Measurements from ENCODE around the gene CRMP1.

CRMP1 gene

GRCh38 chr4:5796976-5797375 is 95.9 kb downstream of the CRMP1 start:
- DNase-seq (ENCODE audit: low read depth, low spot score): no peak

GRCh38 chr4:5795580-5795979 is 97.3 kb downstream of the CRMP1 start:
- no peak for DNase-seq (ENCODE audit: low read depth, low spot score)

- DNase-seq (ENCODE audit: low read depth, low spot score): no peak
These were observed 99.4 kb downstream of the CRMP1 start for GRCh38 chr4:5793514-5793913.

GRCh38 chr4:5791654-5792053 is 101.2 kb downstream of the CRMP1 start:
- DNase-seq (ENCODE audit: low read depth, low spot score): no peak

DNA sequence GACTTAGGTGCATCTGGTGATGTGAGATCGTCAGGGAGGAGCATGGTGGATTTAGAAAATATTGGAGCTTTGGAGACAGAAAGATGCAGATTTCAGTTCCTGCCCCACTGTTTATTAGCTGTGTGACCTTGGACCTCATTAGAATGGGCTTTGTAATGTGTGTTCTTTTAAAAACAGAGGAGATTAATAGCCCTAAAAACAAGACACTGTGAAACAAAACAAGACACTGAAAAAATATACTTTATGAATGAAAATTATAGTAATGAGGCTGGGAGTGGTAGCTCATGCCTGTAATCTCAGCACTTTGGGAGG is 102.4 kb downstream of the CRMP1 start:
- DNase-seq (ENCODE audit: low read depth, low spot score): no peak

DNA sequence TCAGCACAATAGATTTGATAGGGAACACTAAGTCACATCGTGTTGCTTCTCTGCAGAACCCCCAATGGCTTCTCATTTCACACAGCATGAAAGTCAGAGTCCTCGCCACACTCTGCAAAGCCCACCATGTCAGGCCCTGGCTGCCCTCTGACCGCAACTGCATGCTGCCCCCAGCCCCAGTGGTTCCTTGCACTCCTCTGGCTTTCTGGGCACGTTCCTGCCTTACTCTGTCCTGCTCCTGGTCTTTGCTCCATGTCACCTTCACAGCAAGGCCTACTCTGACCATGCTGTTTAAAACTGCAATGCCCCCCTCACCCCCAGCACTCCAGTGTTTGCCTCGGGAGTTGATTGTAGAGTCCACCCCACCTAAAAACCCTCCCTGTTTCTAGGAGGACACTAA is 103.7 kb downstream of the CRMP1 start:
- DNase-seq (ENCODE audit: low read depth, low spot score): no peak

GRCh38 chr4:5788144-5788543 is 104.7 kb downstream of the CRMP1 start:
- DNase-seq (ENCODE audit: low read depth, low spot score): no peak

- DNase-seq (ENCODE audit: low read depth, low spot score): no peak
These were observed 105.6 kb downstream of the CRMP1 start for GRCh38 chr4:5787311-5787710.

GRCh38 chr4:5785806-5786680 is 106.8 kb downstream of the CRMP1 start:
- DNase-seq (ENCODE audit: low read depth, low spot score): peak; percentile 68

DNA sequence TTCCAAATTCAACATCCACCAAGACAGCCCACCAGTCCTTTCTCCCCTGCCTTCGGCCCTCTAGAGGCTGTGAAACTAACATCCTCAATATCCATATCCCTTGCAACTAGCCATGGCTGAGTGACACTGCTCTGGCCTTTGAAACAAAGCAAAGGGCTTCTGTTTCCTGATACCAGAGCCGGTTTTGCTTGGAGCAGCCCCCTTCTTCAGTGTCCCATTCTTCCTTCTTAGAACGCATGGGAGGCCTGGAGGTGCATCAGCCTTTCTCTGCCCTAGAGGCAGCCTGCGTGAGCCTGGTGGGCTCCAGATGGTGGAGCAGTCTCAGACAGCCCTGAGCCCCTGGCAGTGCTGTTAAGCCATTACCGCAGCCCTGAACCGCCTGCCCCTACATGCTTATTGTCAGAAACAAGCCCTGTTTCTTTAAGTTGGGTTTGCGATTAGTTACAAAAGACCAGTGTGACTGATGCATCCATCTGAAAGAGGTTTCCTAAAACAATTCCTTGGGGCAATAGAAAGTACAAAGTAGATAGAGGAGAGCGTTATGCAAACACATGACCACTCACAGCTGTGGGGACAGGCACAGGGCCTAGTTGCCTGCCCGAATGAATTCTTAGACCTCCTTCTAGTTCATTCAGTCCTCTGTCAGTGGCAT is 107.8 kb downstream of the CRMP1 start:
- DNase-seq (ENCODE audit: low read depth, low spot score): no peak

GRCh38 chr4:5784021-5784420 is 108.9 kb downstream of the CRMP1 start:
- DNase-seq (ENCODE audit: low read depth, low spot score): no peak

GRCh38 chr4:5783486-5783885 is 109.4 kb downstream of the CRMP1 start:
- no peak for DNase-seq (ENCODE audit: low read depth, low spot score)

DNA sequence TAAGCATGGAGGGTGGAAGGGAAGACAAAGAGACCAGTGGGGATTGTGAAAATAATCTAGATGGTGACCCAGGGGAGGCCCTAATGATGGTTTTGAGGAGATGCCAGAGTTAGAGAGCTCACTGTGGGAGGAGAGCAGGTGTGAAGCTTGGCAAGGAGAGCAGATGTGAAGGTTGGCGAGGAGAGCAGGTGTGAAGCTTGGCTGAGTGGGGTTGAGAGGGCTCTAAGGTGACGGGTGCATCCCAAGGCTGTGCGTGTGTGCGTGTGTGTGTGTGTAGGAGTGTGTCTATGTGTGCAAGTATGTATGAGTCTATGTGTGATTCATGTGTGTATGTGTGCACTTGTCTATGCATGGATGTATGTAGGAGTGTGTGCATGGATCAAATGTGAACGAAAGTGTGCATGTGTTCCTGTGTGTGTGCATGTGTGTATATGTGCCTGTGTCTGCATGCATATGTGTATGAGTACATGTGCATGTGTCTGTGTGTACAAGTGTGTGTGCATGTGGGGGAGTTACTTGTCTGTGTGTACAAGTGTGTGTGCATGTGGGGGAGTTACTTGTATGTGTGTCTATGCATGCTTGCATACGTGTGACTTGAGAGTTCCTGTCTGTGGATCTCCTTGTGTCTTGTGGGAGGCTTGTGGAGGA is 109.9 kb downstream of the CRMP1 start:
- DNase-seq (ENCODE audit: low read depth, low spot score): no peak

DNA sequence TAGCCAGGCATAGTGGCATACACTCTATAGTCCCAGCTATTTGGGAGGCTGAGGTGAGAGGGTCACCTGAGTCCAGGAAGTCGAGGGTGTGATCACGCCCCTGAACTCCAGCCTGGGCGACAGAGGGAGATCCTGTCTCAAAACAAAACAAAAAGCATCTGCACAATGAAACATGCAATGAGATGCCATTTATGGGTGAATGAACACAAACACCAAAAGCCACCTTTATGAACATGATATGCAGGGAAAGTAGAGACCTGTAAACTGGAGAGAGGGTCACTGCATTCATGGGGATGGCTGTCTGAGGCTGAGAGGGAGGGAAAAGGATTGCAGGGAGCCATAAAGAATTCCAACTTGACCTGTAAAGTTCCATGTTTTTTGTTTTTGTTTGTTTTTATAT is 111.2 kb downstream of the CRMP1 start:
- DNase-seq (ENCODE audit: low read depth, low spot score): no peak

DNA sequence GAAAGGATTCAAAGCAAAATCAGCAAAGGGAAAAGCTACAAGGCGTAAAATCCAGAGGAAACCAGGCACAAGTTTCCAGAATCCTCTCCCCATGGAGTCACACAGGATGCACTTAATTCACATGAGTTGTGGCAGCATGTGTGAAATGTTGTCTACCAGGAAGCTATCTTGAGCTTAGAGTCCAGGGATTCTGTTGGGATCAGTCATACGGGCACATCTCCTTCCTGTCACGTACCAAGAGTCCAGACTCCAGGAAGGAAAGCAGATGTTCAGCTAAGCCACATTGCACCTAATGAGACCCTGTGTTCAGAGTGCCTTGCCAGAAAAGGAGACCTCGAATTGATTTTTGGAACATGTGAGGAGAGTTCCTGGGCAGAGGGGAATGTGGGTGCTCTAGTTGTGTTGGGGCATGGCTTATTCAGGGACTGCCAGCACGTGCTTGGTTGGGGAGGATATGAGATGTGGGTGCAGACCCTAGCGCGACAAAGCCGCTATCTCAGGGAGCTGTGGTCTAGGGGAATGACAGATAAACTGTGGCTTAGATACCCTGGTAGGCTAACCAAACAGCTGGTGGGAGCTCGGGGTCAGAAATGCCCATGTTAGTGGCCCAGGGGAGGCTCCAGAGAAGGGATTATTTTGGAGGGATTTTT is 111.9 kb downstream of the CRMP1 start:
- DNase-seq (ENCODE audit: low read depth, low spot score): no peak

DNA sequence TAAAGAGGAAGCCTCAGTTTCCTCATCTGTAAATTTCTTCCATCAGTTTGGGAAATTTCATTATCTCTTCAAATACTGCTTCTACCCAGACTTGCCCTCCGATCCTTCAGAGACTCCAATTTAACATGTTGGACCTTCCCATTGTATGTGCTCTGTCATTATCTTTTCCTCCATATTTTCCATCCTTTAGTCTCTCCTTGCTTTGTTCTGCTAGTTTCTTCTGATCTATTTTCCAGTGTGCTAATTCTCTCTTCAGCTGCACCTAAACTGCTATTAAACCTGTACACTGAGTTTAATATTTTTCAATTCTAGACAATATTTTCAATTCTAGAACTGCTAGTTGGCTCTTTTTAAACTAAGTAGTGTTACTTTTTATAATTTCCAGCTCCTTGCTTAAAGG is 116.4 kb downstream of the CRMP1 start:
- no peak for DNase-seq (ENCODE audit: low read depth, low spot score)

- DNase-seq (ENCODE audit: low read depth, low spot score): no peak
These were observed 118.4 kb downstream of the CRMP1 start for GRCh38 chr4:5774416-5775036.

GRCh38 chr4:5773271-5773555 is 119.7 kb downstream of the CRMP1 start:
- peak; percentile 59 for DNase-seq (ENCODE audit: low read depth, low spot score)

DNA sequence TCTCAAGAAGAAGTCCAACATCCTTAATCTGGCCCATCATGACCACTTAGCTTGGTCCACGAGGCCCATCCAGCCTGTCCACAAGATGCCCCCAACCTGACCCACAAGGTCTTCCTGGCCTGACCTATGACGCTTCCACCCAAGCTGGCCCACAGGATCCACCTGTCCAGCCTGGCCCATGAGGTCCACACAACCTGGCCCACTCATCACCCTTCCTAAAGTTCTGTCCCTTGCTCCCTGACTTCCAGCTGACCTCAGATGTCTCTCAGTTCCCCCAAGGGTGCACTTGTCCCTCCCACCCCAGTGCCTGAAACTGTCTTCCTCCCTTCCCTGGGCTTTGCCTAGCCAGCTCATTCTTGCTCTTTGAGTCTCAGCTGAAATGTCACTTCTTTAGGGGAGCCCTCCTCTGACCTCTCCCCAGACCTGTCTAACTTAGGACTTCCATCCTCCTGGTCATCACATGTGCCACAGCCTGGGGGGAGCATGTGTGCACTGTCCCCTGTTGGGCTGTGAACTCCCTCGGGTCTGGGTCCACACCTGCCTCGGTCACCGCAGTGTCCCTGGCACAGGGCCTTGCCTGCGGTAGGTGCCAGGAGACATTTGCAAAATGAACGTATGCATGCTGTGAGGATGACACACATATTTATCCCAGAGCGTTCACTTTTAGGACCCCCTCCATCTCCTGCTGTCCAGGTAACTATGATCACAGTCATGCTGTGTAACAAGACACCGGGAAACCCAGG is 120.2 kb downstream of the CRMP1 start:
- DNase-seq (ENCODE audit: low read depth, low spot score): no peak
